Spinal cord (tissue), 10 donors: ENCODE data around the gene ANKRD11. TPM values are rescaled to one million over a fixed set of nuclear protein-coding genes. Genes with fewer than 3 reads are reported as not detected.

Experiments used
- DNase-seq, 6 donors: peaks; one replicate each; pipeline versions ENCODE4 v3.0.0 to v3.0.0-alpha.2; 2013 to 2015; ENCODE audit warnings: low spot score in 6 of 6, low read depth in 4 of 6
- H3K27ac ChIP-seq: one replicate; pipeline ENCODE4 v1.5.1; 2013; ENCODE audit warnings: low read depth, low read length, control low read depth
- H3K27me3 ChIP-seq: one replicate; pipeline ENCODE4 v1.6.1; 2013; ENCODE audit warnings: low read length; ENCODE audit not compliant: control insufficient read depth, insufficient read depth
- H3K36me3 ChIP-seq: one replicate; pipeline ENCODE4 v1.6.1; 2013; ENCODE audit warnings: low read length; ENCODE audit not compliant: control insufficient read depth, insufficient read depth
- H3K4me1 ChIP-seq: one replicate; pipeline ENCODE4 v1.6.1; 2013; ENCODE audit warnings: low read length; ENCODE audit not compliant: control insufficient read depth, insufficient read depth
- H3K4me3 ChIP-seq: one replicate; pipeline ENCODE4 v1.5.1; 2013; ENCODE audit warnings: low read depth, low read length, control low read depth
- H3K9me3 ChIP-seq: one replicate; pipeline ENCODE4 v1.6.1; 2013; ENCODE audit warnings: low read length; ENCODE audit not compliant: control insufficient read depth, insufficient read depth
- WGBS: methylation state at CpG from one replicate; pipeline ENCODE4 v1.1.5; 2013; ENCODE audit warnings: missing lambda C conversion rate; ENCODE audit not compliant: insufficient coverage; 5-methylcytosine and 5-hydroxymethylcytosine counted together
- polyA plus RNA-seq, 2 donors: library from polyadenylated mRNA; unstranded; fragments of 120-200 nt; gene quantifications; one replicate each; pipeline ENCODE4 v1.2.1, GENCODE V29; 2013; ENCODE audit not compliant: insufficient read length in 2 of 2
- total RNA-seq, 2 donors: library from RNA; depleted of rRNA in 1 of 2; stranded (reverse); fragments of 120-200 nt in 1 of 2; fragments of >200 nt in 1 of 2; gene quantifications; one replicate each; pipeline versions ENCODE4 v1.2.3 to v1.2.4, GENCODE V29; 2013 to 2014
- donor health status: healthy.

ANKRD11 gene
- total and polyA plus RNA-seq, 4 donors, result 38.2 to 104 (median 73.5) TPM

DNA sequence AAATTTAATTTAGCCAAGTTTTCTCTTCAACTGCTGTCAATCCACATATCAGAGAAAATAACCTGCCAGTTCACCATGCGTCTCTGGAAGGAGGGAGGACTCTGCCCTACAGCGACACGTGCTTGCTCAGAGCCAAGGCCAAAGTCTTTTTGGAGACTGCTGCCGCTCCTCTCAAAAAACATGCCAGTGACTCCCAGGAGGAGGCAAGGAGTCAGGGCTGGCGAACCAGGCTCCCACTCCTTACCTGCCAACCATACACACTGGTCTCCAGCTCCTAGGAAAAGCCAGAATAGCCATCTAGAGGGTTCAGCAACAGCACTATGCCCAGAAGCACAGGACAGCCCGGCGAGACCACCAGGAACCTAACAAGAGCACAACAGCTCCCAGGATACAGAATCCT is 73.0 kb downstream of the ANKRD11 start:
- WGBS, result 82% methylated on average over 5 of the region's 7 CpGs

DNA sequence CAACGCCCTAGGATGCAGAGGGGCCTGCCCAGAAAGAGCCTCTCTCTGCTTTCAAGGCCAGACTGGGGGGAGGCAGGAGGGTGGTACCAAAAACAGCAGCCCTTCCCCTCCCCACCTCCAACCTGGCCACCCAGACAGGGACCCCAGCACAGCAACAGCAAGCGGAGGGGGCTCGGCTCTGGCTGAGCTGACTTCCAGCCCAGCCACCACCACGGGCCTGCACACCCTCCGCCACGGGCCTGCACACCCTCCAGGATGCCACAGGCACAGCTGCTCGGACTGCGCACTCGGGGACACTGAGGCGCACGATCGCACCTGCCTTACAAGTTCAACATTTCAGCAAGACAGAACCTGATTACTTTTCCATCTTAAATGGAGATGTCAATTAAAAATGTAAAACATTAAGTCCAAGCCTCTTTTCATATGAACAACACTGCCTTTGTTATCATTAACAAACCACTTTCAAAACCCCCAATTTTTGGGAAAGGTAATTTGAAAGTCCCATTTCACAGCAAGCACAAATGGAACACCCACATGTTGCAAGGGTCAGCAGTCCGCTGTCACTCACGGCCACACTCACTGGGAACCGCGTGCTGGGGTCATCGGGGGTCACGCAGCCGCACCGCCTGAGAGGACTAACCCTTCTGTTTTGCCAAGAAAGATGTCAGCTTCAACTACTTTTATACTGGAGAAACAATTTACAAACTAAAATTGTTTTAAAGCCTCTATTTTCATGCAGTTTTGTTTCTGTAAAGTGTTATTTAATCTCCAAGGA is 76.4 kb downstream of the ANKRD11 start:
- H3K4me1 ChIP-seq, result peaks cover 56% of the 10 kb centered on the region
- no peak overlapping the region for H3K27ac ChIP-seq

More for the DNA sequence above, 73.0 kb downstream of the ANKRD11 start:
- no peak overlapping the region for H3K27ac ChIP-seq
- H3K4me3 ChIP-seq, result no peak overlapping the region
- H3K4me1 ChIP-seq, result peaks cover 40% of the 10 kb centered on the region
- no peaks in the 10 kb centered on the region for H3K9me3 ChIP-seq
- H3K36me3 ChIP-seq, result peaks cover 3% of the 10 kb centered on the region
- no peaks in the 10 kb centered on the region for H3K27me3 ChIP-seq
- no peak for DNase-seq

DNA sequence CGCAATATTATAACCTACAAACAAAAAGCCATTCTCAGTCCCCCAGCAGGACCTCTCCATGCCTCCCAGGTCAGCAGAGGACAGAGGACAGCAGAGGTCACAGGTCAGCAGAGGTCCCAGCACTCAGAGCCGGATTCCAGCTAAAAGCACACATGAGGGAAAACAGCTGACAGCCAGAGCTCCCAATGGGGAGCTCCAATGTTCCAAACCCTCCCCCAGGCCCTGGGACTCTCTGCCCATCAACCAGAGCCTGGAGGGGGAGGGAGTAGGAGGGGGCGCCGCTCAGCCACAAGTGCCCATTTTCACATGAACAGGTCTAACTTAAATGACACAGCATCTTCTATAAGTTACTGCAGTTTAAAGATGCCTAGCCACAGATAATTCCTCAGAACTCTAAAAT is 77.5 kb downstream of the ANKRD11 start:
- Histone ChIP-seq H3K36me3 (peaks cover 8% of the 10 kb centered on the region), H3K27me3 (no peaks in the 10 kb centered on the region), H3K4me3 (no peak overlapping the region), H3K4me1 (peaks cover 66% of the 10 kb centered on the region), H3K9me3 (no peaks in the 10 kb centered on the region), H3K27ac (peak overlapping the region; percentile 52)
- 25% methylated on average over 2 of the region's 4 CpGs for WGBS
- peak in 1 of 6 donors; percentile 55 for DNase-seq

More for the DNA sequence above, 76.4 kb downstream of the ANKRD11 start:
- Histone ChIP-seq H3K9me3 (no peaks in the 10 kb centered on the region), H3K36me3 (peaks cover 8% of the 10 kb centered on the region), H3K4me3 (no peak overlapping the region), H3K27me3 (no peaks in the 10 kb centered on the region)
- DNase-seq, result no peak
- WGBS, result 65% methylated on average over 12 of the region's 20 CpGs

- peaks cover 5% of the 10 kb centered on the region for H3K36me3 ChIP-seq
- 50% methylated on average over 1 of the region's 10 CpGs for WGBS
- peaks cover 76% of the 10 kb centered on the region for H3K4me1 ChIP-seq
- DNase-seq, result no peak
- no peak overlapping the region for H3K4me3 ChIP-seq
- no peaks in the 10 kb centered on the region for H3K9me3 ChIP-seq
- H3K27ac ChIP-seq, result no peak overlapping the region
- H3K27me3 ChIP-seq, result no peaks in the 10 kb centered on the region
Measured at GRCh38 chr16:89411335-89411850, 79.0 kb downstream of the ANKRD11 start.

DNA sequence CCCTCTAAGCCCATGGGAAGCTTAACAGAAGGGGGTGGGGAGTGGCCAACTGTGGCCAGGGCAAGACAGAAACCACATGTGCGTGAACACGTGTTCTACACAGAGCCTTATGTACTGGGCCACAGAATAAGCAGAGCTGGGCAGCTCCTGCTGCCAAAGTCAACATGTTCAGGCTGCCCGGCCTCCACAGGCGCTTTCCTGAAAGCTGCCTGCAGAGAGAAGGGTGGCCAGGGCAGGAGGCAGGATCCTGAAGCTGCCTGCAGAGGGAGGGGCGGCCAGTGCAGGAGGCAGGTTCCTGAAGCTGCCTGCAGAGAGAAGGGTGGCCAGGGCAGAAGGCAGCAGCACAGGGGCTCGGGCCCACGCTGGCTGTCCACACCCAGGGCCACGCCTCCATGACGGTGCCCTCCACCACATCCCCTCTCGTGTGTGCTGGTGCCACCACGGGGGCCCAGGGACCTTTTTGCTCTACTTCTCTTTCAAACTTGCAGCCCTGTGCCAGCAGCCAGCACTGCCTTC is 79.5 kb downstream of the ANKRD11 start:
- Histone ChIP-seq H3K36me3 (peaks cover 8% of the 10 kb centered on the region), H3K9me3 (no peaks in the 10 kb centered on the region), H3K4me3 (no peak overlapping the region), H3K4me1 (peaks cover 80% of the 10 kb centered on the region), H3K27ac (peak overlapping the region; percentile 47), H3K27me3 (no peaks in the 10 kb centered on the region)
- peak in 1 of 6 donors; percentile 73 for DNase-seq
- 59% methylated on average over 11 of the region's 11 CpGs for WGBS

DNA sequence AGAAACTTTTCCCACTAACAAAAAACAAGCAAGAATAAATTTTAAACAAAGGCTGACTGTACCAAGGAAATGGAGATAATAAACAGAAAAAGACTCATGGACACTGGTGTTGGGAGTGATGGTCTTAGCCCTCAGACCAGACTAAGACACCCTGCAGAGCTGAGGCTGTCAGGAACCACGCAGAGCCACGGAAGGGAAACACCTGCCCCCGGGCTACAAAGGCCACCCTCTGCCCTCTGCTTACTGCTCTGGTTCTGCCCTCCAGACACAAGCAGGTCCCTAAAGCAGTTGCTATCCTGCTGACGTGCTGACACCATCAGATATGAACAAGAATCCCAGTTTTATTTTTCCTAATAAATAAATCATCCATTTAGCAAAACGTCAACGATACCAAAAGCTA is 80.0 kb downstream of the ANKRD11 start:
- Histone ChIP-seq H3K36me3 (peaks cover 8% of the 10 kb centered on the region), H3K9me3 (no peaks in the 10 kb centered on the region), H3K4me3 (no peak overlapping the region), H3K4me1 (peaks cover 83% of the 10 kb centered on the region), H3K27ac (peak overlapping the region; percentile 47), H3K27me3 (no peaks in the 10 kb centered on the region)
- 52% methylated on average over 4 of the region's 6 CpGs for WGBS
- no peak for DNase-seq

DNA sequence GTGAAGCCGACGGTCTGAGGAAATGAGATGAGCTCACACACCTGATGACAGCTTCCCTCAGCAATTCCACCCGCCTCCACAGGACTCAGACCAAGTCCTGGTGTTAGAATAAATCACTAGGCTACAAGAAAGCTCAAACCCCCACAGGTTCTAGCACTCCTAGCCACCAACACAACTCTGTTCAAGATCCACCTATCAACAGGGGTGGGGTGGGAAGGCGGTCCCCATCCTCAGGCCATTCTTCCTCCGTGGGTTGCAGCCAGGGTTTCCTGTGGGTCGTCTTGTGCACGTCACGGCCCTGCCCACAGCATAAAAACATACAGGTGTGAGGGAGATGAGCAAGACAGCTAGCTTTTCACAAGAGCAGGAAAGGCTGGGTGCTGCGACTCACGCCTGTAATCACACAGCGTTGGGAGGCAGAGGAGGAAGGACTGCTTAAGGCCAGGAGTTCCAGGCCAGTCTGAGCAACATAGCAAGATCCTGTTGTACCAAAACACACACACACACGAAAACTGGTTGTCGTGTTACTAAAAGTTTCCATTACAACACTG is 81.1 kb downstream of the ANKRD11 start:
- no peaks in the 10 kb centered on the region for H3K9me3 ChIP-seq
- H3K36me3 ChIP-seq, result peaks cover 8% of the 10 kb centered on the region
- 82% methylated on average over 10 of the region's 13 CpGs for WGBS
- H3K27me3 ChIP-seq, result no peaks in the 10 kb centered on the region
- no peak overlapping the region for H3K4me3 ChIP-seq
- DNase-seq, result no peak
- peaks cover 82% of the 10 kb centered on the region for H3K4me1 ChIP-seq
- no peak overlapping the region for H3K27ac ChIP-seq

- peaks cover 8% of the 10 kb centered on the region for H3K36me3 ChIP-seq
- WGBS, result 50% methylated on average over 12 of the region's 12 CpGs
- H3K4me3 ChIP-seq, result no peak overlapping the region
- H3K9me3 ChIP-seq, result no peaks in the 10 kb centered on the region
- no peak for DNase-seq
- H3K4me1 ChIP-seq, result peaks cover 81% of the 10 kb centered on the region
- no peaks in the 10 kb centered on the region for H3K27me3 ChIP-seq
- no peak overlapping the region for H3K27ac ChIP-seq
Measured at GRCh38 chr16:89408315-89408714, 82.0 kb downstream of the ANKRD11 start.

DNA sequence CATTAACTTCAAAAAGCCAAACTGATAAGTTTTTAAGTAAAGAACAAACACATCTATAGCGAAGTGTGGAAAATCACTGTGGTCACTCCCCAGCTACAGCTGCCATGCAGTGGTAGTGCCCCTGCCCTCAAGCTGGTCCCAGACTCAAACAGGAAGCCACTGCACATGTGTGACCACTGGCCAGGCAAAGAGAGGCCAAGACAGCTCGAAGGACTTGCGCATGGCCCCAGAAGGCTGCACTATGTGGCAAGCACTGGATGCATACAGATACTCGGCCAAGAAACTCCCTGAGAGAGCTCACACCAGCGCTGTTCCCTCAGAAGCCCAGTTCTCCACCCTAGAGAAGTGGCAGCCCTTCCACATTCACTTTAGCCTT is 82.4 kb downstream of the ANKRD11 start:
- Histone ChIP-seq H3K4me1 (peaks cover 82% of the 10 kb centered on the region), H3K36me3 (peaks cover 10% of the 10 kb centered on the region), H3K27me3 (no peaks in the 10 kb centered on the region), H3K4me3 (no peak overlapping the region), H3K27ac (no peak overlapping the region), H3K9me3 (no peaks in the 10 kb centered on the region)
- no peak for DNase-seq
- 66% methylated on average over 5 of the region's 5 CpGs for WGBS
